ENCODE results near the gene DYRK3. TPM values are rescaled to one million over a fixed set of nuclear protein-coding genes. Genes with fewer than 3 reads are reported as not detected.
A peak's percentile ranks its signal among the peaks of the same experiment; 100 is the strongest.

DYRK3 gene
- polyA plus RNA-seq (2012; ENCODE audit: low read depth, missing spikeins), result 4.6 TPM

DNA sequence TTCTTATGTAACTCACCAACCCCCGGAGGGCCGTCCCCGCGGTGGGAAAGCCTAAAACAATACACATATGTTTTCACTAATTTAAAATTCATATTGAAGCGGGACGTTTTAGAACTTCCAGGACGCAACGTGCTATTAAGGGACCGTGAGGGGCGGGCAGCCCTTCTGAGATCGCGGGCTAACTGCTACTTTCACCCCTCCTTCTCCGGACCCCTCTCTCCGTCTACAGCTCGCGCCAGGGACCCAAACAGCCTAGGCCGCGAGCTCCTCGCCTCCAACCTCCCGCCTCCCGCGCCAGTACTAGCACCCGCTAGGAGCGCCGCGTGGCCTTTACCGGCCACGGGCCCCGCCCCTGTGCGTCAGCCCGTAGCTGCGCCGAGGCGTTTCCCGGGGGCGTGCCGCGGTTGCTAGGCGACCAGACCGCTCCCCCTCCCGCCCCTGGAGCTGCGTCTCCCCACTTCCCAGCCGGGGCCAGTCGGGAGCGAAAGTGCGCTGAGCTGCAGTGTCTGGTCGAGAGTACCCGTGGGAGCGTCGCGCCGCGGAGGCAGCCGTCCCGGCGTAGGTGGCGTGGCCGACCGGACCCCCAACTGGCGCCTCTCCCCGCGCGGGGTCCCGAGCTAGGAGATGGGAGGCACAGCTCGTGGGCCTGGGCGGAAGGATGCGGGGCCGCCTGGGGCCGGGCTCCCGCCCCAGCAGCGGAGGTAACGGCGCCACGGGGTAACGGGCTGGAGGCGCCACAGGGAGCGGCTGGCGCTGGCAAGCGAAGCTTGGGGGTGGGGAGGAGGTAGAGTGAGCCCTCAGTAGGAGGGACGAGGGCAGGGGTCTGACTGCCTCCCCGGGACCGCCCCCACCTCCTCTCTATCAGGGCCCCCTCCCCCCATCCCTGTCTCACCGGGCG, at the start of gene DYRK3:
Gene DYRK3, plus strand, starts transcription at position 457 of the 898 bp plus-strand sequence. Its CDS starts 168 bp downstream, at position 625.
- FAIRE-seq (peak; percentile 98), DNase-seq (ENCODE audit: insufficient read length, low spot score) (peak; percentile 81)
- TF ChIP-seq POLR2AphosphoS5 (IDR thresholded peaks at IDR 0.05; ENCODE audit: low read depth, low read length), result peak; percentile 77
- TF ChIP-seq POLR2A (IDR thresholded peaks at IDR 0.05; ENCODE audit: low read depth, low read length), result peak; percentile 83
- TF ChIP-seq PAX5 (IDR thresholded peaks at IDR 0.05; ENCODE audit: insufficient read depth, low read length, severe bottlenecking), result peak; percentile 33
- peak; percentile 51; the same call in 1 of the 2 replicates for TF ChIP-seq POU2F2 (IDR thresholded peaks at IDR 0.05; ENCODE audit: low read depth, low read length)
- TF ChIP-seq TAF1 (IDR thresholded peaks at IDR 0.05; ENCODE audit: low read depth, low read length), result no peak; the same call in 1 of the 2 replicates
- peak; percentile 42; the same call in 1 of the 2 replicates for TF ChIP-seq SPI1 (IDR thresholded peaks at IDR 0.05; ENCODE audit: low read depth, low read length)

DNA sequence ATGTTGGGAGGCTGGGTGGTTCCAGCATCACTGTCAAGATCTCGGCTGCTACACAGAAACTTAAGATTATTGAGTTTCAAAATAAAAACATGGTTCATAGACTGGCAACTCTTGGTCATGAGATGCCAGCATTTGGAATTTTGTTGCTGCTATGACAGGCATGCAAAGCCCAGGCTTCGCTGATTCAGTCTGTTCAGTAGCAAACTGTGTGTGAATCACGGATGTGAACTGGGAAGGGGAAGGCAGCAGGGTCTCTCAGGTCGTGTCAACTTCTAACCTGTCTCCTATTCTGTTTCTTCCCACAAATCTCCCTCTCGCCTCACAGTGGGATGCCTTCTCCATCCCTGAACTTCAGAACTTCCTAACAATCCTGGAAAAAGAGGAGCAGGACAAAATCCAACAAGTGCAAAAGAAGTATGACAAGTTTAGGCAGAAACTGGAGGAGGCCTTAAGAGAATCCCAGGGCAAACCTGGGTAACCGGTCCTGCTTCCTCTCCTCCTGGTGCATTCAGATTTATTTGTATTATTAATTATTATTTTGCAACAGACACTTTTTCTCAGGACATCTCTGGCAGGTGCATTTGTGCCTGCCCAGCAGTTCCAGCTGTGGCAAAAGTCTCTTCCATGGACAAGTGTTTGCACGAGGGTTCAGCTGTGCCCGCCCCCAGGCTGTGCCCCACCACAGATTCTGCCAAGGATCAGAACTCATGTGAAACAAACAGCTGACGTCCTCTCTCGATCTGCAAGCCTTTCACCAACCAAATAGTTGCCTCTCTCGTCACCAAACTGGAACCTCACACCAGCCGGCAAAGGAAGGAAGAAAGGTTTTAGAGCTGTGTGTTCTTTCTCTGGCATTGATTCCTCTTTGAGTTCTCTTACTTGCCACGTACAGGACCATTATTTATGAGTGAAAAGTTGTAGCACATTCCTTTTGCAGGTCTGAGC, 48.6 kb upstream of the DYRK3 start:
- no peak for FAIRE-seq
- TF ChIP-seq PAX5 (IDR thresholded peaks at IDR 0.05; ENCODE audit: insufficient read depth, low read length, severe bottlenecking) (no peak), SPI1 (IDR thresholded peaks at IDR 0.05; ENCODE audit: low read depth, low read length) (no peak), POLR2AphosphoS5 (IDR thresholded peaks at IDR 0.05; ENCODE audit: low read depth, low read length) (no peak), POU2F2 (IDR thresholded peaks at IDR 0.05; ENCODE audit: low read depth, low read length) (no peak), POLR2A (IDR thresholded peaks at IDR 0.05; ENCODE audit: low read depth, low read length) (no peak), TAF1 (IDR thresholded peaks at IDR 0.05; ENCODE audit: low read depth, low read length) (no peak)
- no peak for DNase-seq (ENCODE audit: insufficient read length, low spot score)

DNA sequence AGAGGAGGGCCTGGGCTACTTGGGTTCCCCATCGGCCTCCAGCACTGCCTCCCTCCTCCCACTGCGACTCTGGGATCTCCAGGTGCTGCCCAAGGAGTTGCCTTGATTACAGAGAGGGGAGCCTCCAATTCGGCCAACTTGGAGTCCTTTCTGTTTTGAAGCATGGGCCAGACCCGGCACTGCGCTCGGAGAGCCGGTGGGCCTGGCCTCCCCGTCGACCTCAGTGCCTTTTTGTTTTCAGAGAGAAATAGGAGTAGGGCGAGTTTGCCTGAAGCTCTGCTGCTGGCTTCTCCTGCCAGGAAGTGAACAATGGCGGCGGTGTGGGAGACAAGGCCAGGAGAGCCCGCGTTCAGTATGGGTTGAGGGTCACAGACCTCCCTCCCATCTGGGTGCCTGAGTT, 47.4 kb upstream of the DYRK3 start:
- no peak for FAIRE-seq
- TF ChIP-seq PAX5 (IDR thresholded peaks at IDR 0.05; ENCODE audit: insufficient read depth, low read length, severe bottlenecking) (no peak), TAF1 (IDR thresholded peaks at IDR 0.05; ENCODE audit: low read depth, low read length) (no peak), SPI1 (IDR thresholded peaks at IDR 0.05; ENCODE audit: low read depth, low read length) (no peak), POU2F2 (IDR thresholded peaks at IDR 0.05; ENCODE audit: low read depth, low read length) (no peak), POLR2AphosphoS5 (IDR thresholded peaks at IDR 0.05; ENCODE audit: low read depth, low read length) (no peak), POLR2A (IDR thresholded peaks at IDR 0.05; ENCODE audit: low read depth, low read length) (no peak; the same call in 1 of the 2 replicates)
- no peak for DNase-seq (ENCODE audit: insufficient read length, low spot score)

DNA sequence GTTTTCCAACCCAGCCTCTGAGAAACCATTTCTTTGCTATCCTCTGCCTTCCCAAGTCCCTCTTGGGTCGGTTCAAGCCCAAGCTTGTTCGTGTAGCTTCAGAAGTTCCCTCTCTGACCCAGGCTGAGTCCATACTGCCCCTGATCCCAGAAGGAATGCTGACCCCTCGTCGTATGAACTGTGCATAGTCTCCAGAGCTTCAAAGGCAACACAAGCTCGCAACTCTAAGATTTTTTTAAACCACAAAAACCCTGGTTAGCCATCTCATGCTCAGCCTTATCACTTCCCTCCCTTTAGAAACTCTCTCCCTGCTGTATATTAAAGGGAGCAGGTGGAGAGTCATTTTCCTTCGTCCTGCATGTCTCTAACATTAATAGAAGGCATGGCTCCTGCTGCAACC, 46.8 kb upstream of the DYRK3 start:
- DNase-seq (ENCODE audit: insufficient read length, low spot score) (no peak), FAIRE-seq (no peak)
- TF ChIP-seq POU2F2 (IDR thresholded peaks at IDR 0.05; ENCODE audit: low read depth, low read length) (no peak), POLR2AphosphoS5 (IDR thresholded peaks at IDR 0.05; ENCODE audit: low read depth, low read length) (no peak), PAX5 (IDR thresholded peaks at IDR 0.05; ENCODE audit: insufficient read depth, low read length, severe bottlenecking) (no peak), SPI1 (IDR thresholded peaks at IDR 0.05; ENCODE audit: low read depth, low read length) (no peak), POLR2A (IDR thresholded peaks at IDR 0.05; ENCODE audit: low read depth, low read length) (no peak), TAF1 (IDR thresholded peaks at IDR 0.05; ENCODE audit: low read depth, low read length) (no peak)

DNA sequence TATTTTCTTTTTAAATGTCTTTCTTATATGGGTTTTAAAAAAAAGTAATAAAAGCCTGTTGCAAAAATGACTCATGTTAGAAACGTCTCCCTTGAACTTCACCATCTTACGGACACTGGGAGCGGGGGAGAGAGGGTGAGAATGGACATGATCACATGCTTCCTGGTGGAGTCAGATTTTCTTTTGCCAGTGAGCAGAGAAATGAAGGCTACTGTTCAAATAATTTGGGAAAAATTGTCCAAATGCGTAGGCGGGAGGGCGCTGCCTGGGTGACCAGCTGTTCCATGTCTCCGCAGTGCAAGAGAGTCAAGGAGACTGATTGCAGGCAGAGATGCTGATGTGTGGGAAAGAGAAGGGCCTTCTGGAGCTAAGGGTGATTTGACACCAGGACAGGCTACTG, 46.1 kb upstream of the DYRK3 start:
- FAIRE-seq (no peak), DNase-seq (ENCODE audit: insufficient read length, low spot score) (no peak)
- no peak for TF ChIP-seq POLR2AphosphoS5 (IDR thresholded peaks at IDR 0.05; ENCODE audit: low read depth, low read length)
- no peak for TF ChIP-seq TAF1 (IDR thresholded peaks at IDR 0.05; ENCODE audit: low read depth, low read length)
- TF ChIP-seq PAX5 (IDR thresholded peaks at IDR 0.05; ENCODE audit: insufficient read depth, low read length, severe bottlenecking), result no peak
- TF ChIP-seq SPI1 (IDR thresholded peaks at IDR 0.05; ENCODE audit: low read depth, low read length), result no peak
- no peak; the same call in 1 of the 2 replicates for TF ChIP-seq POLR2A (IDR thresholded peaks at IDR 0.05; ENCODE audit: low read depth, low read length)
- no peak for TF ChIP-seq POU2F2 (IDR thresholded peaks at IDR 0.05; ENCODE audit: low read depth, low read length)

DNA sequence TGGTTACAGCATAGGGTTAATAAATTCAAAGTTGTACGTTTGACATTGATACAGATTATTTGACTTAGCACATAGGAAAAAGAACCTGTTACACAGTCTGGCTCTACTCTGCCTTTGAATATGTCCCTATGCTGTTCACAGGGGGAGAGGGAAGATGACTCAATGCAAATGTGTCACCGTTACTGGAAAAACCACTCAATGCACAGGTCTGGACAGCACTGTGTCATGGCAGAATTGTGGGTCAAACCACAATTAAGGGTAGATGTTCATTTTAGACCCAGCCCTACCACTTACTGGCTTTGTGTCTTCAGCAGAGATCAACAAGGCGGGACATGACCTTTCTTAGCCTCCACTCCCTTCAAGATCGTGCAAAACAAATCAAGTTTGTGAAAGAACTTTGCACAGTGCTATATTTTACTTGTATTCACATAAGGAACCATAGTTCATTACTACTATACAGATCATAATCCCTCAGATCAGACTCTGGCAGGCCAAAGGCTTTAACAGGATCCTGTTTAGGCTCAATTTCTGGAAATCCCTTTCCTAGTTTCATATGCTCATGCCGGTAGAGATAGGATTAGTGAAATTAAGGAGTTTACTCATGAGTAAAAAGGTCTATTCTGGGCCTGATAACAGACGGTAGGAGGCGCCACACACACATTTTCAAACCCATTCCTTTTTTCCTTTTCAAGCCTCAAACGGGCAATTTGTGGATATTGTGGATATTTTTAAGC, 45.1 kb upstream of the DYRK3 start:
- TF ChIP-seq PAX5 (IDR thresholded peaks at IDR 0.05; ENCODE audit: insufficient read depth, low read length, severe bottlenecking), result no peak
- TF ChIP-seq POLR2A (IDR thresholded peaks at IDR 0.05; ENCODE audit: low read depth, low read length), result peak; percentile 48; the same call in 1 of the 2 replicates
- peak; percentile 45; the same call in 1 of the 2 replicates for TF ChIP-seq POLR2AphosphoS5 (IDR thresholded peaks at IDR 0.05; ENCODE audit: low read depth, low read length)
- TF ChIP-seq POU2F2 (IDR thresholded peaks at IDR 0.05; ENCODE audit: low read depth, low read length), result peak; percentile 86; the same call in 1 of the 2 replicates
- DNase-seq (ENCODE audit: insufficient read length, low spot score) (no peak), FAIRE-seq (peak; percentile 64)

DNA sequence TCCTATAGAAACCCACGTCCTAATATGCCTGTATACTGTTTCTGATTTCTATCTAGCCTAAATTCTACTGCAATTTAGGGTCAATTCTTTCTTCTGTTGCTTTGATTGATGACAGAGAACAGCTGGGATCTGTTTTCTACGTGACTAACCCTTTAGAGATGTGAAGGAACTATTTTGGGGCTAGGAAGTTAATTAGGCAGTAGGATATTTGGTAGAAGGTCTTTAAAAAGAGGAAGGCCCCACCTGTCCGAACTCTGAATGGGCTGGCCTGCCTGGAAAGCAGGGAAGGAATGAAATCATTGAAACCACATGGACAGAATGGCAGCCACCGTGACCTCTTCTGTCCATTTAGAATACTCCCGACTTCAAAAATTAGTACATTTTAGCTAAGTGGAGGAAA, 44.1 kb upstream of the DYRK3 start:
- FAIRE-seq (no peak), DNase-seq (ENCODE audit: insufficient read length, low spot score) (no peak)
- TF ChIP-seq SPI1 (IDR thresholded peaks at IDR 0.05; ENCODE audit: low read depth, low read length) (no peak), TAF1 (IDR thresholded peaks at IDR 0.05; ENCODE audit: low read depth, low read length) (no peak), POLR2AphosphoS5 (IDR thresholded peaks at IDR 0.05; ENCODE audit: low read depth, low read length) (no peak), POLR2A (IDR thresholded peaks at IDR 0.05; ENCODE audit: low read depth, low read length) (no peak), PAX5 (IDR thresholded peaks at IDR 0.05; ENCODE audit: insufficient read depth, low read length, severe bottlenecking) (no peak), POU2F2 (IDR thresholded peaks at IDR 0.05; ENCODE audit: low read depth, low read length) (no peak)

DNA sequence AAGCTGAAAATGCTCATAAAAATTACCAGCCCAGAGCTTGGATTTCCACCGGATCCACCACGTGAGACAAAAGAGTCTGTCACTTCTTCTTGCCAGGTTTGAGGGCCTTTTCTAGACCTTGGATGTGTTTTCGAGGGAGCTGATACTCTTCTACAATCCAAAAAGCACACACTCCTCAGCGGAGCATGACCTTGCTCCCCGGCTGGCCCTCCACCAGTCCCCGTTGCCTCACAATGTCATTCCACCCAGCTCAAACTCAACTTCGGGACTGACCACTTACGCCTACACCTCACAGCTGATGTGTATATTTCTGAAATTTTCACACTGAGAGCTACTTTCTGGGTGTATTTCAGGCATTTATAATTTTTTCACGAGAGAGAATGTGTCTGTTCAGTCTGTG, 43.6 kb upstream of the DYRK3 start:
- no peak for DNase-seq (ENCODE audit: insufficient read length, low spot score)
- TF ChIP-seq SPI1 (IDR thresholded peaks at IDR 0.05; ENCODE audit: low read depth, low read length), result no peak
- FAIRE-seq, result no peak
